Trophoblast cell (in vitro differentiated cells and primary cell): ENCODE results near the gene VAV3.

ENCODE experiments used
- DNase-seq, 2 donors: peaks; one replicate each; pipeline ENCODE4 v3.0.0-alpha.2; 2016
- H2AFZ ChIP-seq: 2 replicates; pipeline ENCODE4 v1.6.1; 2013; ENCODE audit warnings: low read length, moderate library complexity, mild to moderate bottlenecking; ENCODE audit not compliant: insufficient read depth, poor library complexity
- H2AK5ac ChIP-seq: 2 replicates; pipeline ENCODE4 v1.6.1; 2013; ENCODE audit warnings: mild to moderate bottlenecking, low read length
- H2BK120ac ChIP-seq: 2 replicates; pipeline ENCODE4 v1.6.1; 2013; ENCODE audit warnings: low read length, mild to moderate bottlenecking, moderate library complexity; ENCODE audit not compliant: insufficient read depth, poor library complexity
- H2BK12ac ChIP-seq: 2 replicates; pipeline ENCODE4 v1.6.1; 2013; ENCODE audit warnings: mild to moderate bottlenecking, low read length, moderate library complexity
- H2BK5ac ChIP-seq: 2 replicates; pipeline ENCODE4 v1.6.1; 2013; ENCODE audit warnings: low read length, low read depth, moderate library complexity, mild to moderate bottlenecking; ENCODE audit not compliant: poor library complexity
- H3K14ac ChIP-seq: 2 replicates; pipeline ENCODE4 v1.6.1; 2013; ENCODE audit warnings: mild to moderate bottlenecking, low read length
- H3K18ac ChIP-seq: 2 replicates; pipeline ENCODE4 v1.6.1; 2013; ENCODE audit warnings: mild to moderate bottlenecking, low read length
- H3K23ac ChIP-seq: 2 replicates; pipeline ENCODE4 v1.6.1; 2013; ENCODE audit warnings: low read length
- H3K27ac ChIP-seq: 2 replicates; pipeline ENCODE4 v1.5.1; 2013; ENCODE audit warnings: low read depth, mild to moderate bottlenecking, inconsistent platforms, low read length, moderate library complexity
- H3K27me3 ChIP-seq: 2 replicates; pipeline ENCODE4 v1.6.1; 2013; ENCODE audit warnings: inconsistent platforms, mild to moderate bottlenecking, low read length, moderate library complexity; ENCODE audit not compliant: insufficient read depth
- H3K36me3 ChIP-seq, 2 experiments: 1 replicate in 1 of 2; 2 replicates in 1 of 2; pipeline ENCODE4 v1.6.1; 2013; ENCODE audit warnings: low read length in 2 of 2, mild to moderate bottlenecking in 2 of 2, moderate library complexity in 1 of 2; ENCODE audit not compliant: insufficient read depth in 2 of 2, control insufficient read depth in 1 of 2
- H3K4ac ChIP-seq: 2 replicates; pipeline ENCODE4 v1.6.1; 2013; ENCODE audit warnings: low read depth, mild to moderate bottlenecking, low read length, moderate library complexity
- H3K4me1 ChIP-seq, 2 experiments: 1 replicate in 1 of 2; 2 replicates in 1 of 2; pipeline ENCODE4 v1.6.1; 2013; ENCODE audit warnings: low read length in 2 of 2, mild to moderate bottlenecking in 2 of 2, moderate library complexity in 1 of 2; ENCODE audit not compliant: insufficient read depth in 2 of 2, control insufficient read depth in 1 of 2
- H3K4me2 ChIP-seq: 2 replicates; pipeline ENCODE4 v1.6.1; 2013; ENCODE audit warnings: inconsistent platforms, mild to moderate bottlenecking, low read length, moderate library complexity
- H3K4me3 ChIP-seq: 2 replicates; pipeline ENCODE4 v1.5.1; 2013; ENCODE audit warnings: mild to moderate bottlenecking, low read depth, low read length, inconsistent platforms
- H3K79me1 ChIP-seq: one replicate; pipeline ENCODE4 v1.6.1; 2013; ENCODE audit warnings: low read length
- H3K79me2 ChIP-seq: 2 replicates; pipeline ENCODE4 v1.6.1; 2013; ENCODE audit warnings: low read length, mild to moderate bottlenecking; ENCODE audit not compliant: control insufficient read depth, insufficient read depth, poor library complexity
- H3K9ac ChIP-seq: 2 replicates; pipeline ENCODE4 v1.6.1; 2013; ENCODE audit warnings: mild to moderate bottlenecking, low read length
- H3K9me3 ChIP-seq: 2 replicates; pipeline ENCODE4 v1.6.1; 2013; ENCODE audit warnings: low read depth, mild to moderate bottlenecking, control low read depth, inconsistent platforms, low read length; ENCODE audit not compliant: insufficient read depth
- H4K12ac ChIP-seq: 2 replicates; pipeline ENCODE4 v1.6.1; 2013; ENCODE audit warnings: low read depth, mild to moderate bottlenecking, low read length, moderate library complexity
- H4K8ac ChIP-seq: 2 replicates; pipeline ENCODE4 v1.6.1; 2013; ENCODE audit warnings: low read depth, mild to moderate bottlenecking, low read length, moderate library complexity
- H4K91ac ChIP-seq: one replicate; pipeline ENCODE4 v1.6.1; 2013; ENCODE audit warnings: low read depth, mild to moderate bottlenecking, low read length, moderate library complexity
- WGBS: extraction: QIAGEN DNeasy Blood & Tissue Kit; methylation state at CpG from one replicate; pipeline ENCODE4 v1.1.7; 2013; ENCODE audit warnings: missing lambda C conversion rate; ENCODE audit not compliant: insufficient read length, insufficient coverage; ENCODE audit errors: extremely low coverage; 5-methylcytosine and 5-hydroxymethylcytosine counted together

Gene VAV3

GRCh38 chr1:107933736-107934135 is 31.2 kb downstream of the VAV3 start:
- H3K4ac ChIP-seq: no peak overlapping the region
- no peaks in the 10 kb centered on the region for H3K9me3 ChIP-seq
- H3K79me2 ChIP-seq: no peaks in the 10 kb centered on the region
- no peak overlapping the region for H2AK5ac ChIP-seq
- WGBS: no CpG with 5 or more reads among the region's 1 CpG
- H2BK5ac ChIP-seq: no peak overlapping the region
- no peak overlapping the region for H2BK12ac ChIP-seq
- no peak overlapping the region for H4K12ac ChIP-seq
- no peak overlapping the region for H3K4me2 ChIP-seq
- H2AFZ ChIP-seq: no peak overlapping the region
- no peak overlapping the region for H2BK120ac ChIP-seq
- H3K36me3 ChIP-seq: no peaks in the 10 kb centered on the region
- H3K18ac ChIP-seq: no peak overlapping the region
- H3K14ac ChIP-seq: no peak overlapping the region
- H3K4me1 ChIP-seq: peaks cover 0 to 4% of the 10 kb centered on the region in 2 experiments
- no peak overlapping the region for H3K4me3 ChIP-seq
- H3K27ac ChIP-seq: no peak overlapping the region
- no peak overlapping the region for H4K91ac ChIP-seq
- no peak overlapping the region for H4K8ac ChIP-seq
- no peak overlapping the region for H3K9ac ChIP-seq
- no peak for DNase-seq
- H3K23ac ChIP-seq: no peak overlapping the region
- no peaks in the 10 kb centered on the region for H3K27me3 ChIP-seq
- no peaks in the 10 kb centered on the region for H3K79me1 ChIP-seq

GRCh38 chr1:107930292-107930691 is 34.7 kb downstream of the VAV3 start:
- Histone ChIP-seq H3K4me3 (no peak overlapping the region), H4K8ac (no peak overlapping the region), H3K4ac (no peak overlapping the region), H3K79me1 (no peaks in the 10 kb centered on the region), H2BK120ac (no peak overlapping the region), H3K18ac (no peak overlapping the region), H3K23ac (no peak overlapping the region), H2AK5ac (no peak overlapping the region), H3K36me3 (no peaks in the 10 kb centered on the region), H2AFZ (no peak overlapping the region), H4K12ac (no peak overlapping the region), H3K79me2 (no peaks in the 10 kb centered on the region), H3K4me1 (no peaks in the 10 kb centered on the region), H3K9ac (no peak overlapping the region), H3K4me2 (no peak overlapping the region), H3K27me3 (no peaks in the 10 kb centered on the region), H3K27ac (no peak overlapping the region), H2BK12ac (no peak overlapping the region), H3K14ac (no peak overlapping the region), H3K9me3 (no peaks in the 10 kb centered on the region), H2BK5ac (no peak overlapping the region), H4K91ac (no peak overlapping the region)
- DNase-seq: no peak
- WGBS: no CpG with 5 or more reads among the region's 1 CpG

DNA sequence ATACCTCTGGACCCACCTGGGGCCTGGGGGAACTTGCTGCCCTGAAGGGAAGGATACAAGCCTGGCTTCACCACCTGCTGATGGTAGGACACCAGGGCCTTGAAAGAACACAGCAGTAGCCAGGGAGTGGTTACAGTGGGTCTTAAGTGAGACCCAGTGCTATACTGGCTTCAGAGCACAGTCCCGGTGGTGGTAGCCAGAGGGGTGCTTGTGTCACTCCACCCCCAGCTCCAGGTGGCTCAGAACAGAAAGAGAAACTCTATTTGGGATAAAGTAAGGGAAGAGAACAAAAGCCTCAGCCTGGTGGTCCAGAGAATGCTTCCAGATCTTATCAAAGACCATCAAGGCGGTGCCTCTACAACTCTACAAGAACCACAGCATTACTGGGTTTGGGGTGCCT is 37.2 kb downstream of the VAV3 start:
- no peak overlapping the region for H4K91ac ChIP-seq
- no peak overlapping the region for H3K4me2 ChIP-seq
- no peak overlapping the region for H3K27ac ChIP-seq
- no peaks in the 10 kb centered on the region for H3K36me3 ChIP-seq
- WGBS: no CpG with 5 or more reads among the region's 2 CpGs
- H2BK12ac ChIP-seq: no peak overlapping the region
- H2BK120ac ChIP-seq: no peak overlapping the region
- H4K8ac ChIP-seq: no peak overlapping the region
- H3K9ac ChIP-seq: no peak overlapping the region
- H3K79me1 ChIP-seq: no peaks in the 10 kb centered on the region
- no peak overlapping the region for H2AFZ ChIP-seq
- no peak overlapping the region for H4K12ac ChIP-seq
- H2AK5ac ChIP-seq: no peak overlapping the region
- H3K79me2 ChIP-seq: no peaks in the 10 kb centered on the region
- H3K4me3 ChIP-seq: no peak overlapping the region
- DNase-seq: no peak
- no peaks in the 10 kb centered on the region for H3K4me1 ChIP-seq
- no peak overlapping the region for H3K23ac ChIP-seq
- no peaks in the 10 kb centered on the region for H3K27me3 ChIP-seq
- no peak overlapping the region for H3K18ac ChIP-seq
- no peak overlapping the region for H3K14ac ChIP-seq
- H2BK5ac ChIP-seq: no peak overlapping the region
- no peak overlapping the region for H3K4ac ChIP-seq
- no peaks in the 10 kb centered on the region for H3K9me3 ChIP-seq

GRCh38 chr1:107926436-107927080 is 38.4 kb downstream of the VAV3 start:
- Histone ChIP-seq H2BK12ac (no peak overlapping the region), H3K36me3 (no peaks in the 10 kb centered on the region), H3K23ac (no peak overlapping the region), H3K9ac (no peak overlapping the region), H2BK120ac (no peak overlapping the region), H3K27me3 (no peaks in the 10 kb centered on the region), H3K79me1 (no peaks in the 10 kb centered on the region), H2AFZ (no peak overlapping the region), H3K4me3 (no peak overlapping the region), H3K14ac (no peak overlapping the region), H4K8ac (no peak overlapping the region), H2BK5ac (no peak overlapping the region), H2AK5ac (no peak overlapping the region), H3K4ac (no peak overlapping the region), H3K27ac (no peak overlapping the region), H4K91ac (no peak overlapping the region), H3K18ac (no peak overlapping the region), H3K4me1 (no peaks in the 10 kb centered on the region), H3K9me3 (no peaks in the 10 kb centered on the region), H3K79me2 (no peaks in the 10 kb centered on the region), H4K12ac (no peak overlapping the region), H3K4me2 (no peak overlapping the region)
- peak in 1 of 2 donors; percentile 16 for DNase-seq
- WGBS: no CpG with 5 or more reads among the region's 3 CpGs
